Nephron (organoid): ENCODE measurements around the gene ATXN7L1.
A peak's percentile ranks its signal among the peaks of the same experiment; 100 is the strongest.

Experiments used
- H3K27ac Mint-ChIP-seq, 3 experiments: 2 replicates each; pipeline ENCODE4 v1.8.0; 2020; ENCODE audit warnings: mixed read lengths in 3 of 3, mild to moderate bottlenecking in 2 of 3, moderate library complexity in 1 of 3
- H3K27me3 Mint-ChIP-seq: 2 replicates; pipeline ENCODE4 v1.8.0; 2021; ENCODE audit warnings: low read depth, mild to moderate bottlenecking, moderate library complexity, mixed read lengths
- H3K36me3 Mint-ChIP-seq: 2 replicates; pipeline ENCODE4 v1.8.0; 2020; ENCODE audit warnings: low read depth, mixed read lengths
- H3K4me1 Mint-ChIP-seq: 2 replicates; pipeline ENCODE4 v1.8.0; 2020; ENCODE audit warnings: mixed read lengths
- H3K4me3 Mint-ChIP-seq, 3 experiments: 2 replicates each; pipeline ENCODE4 v1.8.0; 2020; ENCODE audit warnings: mild to moderate bottlenecking in 3 of 3, mixed read lengths in 3 of 3, moderate library complexity in 2 of 3
- H3K9me3 Mint-ChIP-seq: 2 replicates; pipeline ENCODE4 v1.8.0; 2020; ENCODE audit warnings: mixed read lengths
- TF ChIP-seq, protein P1 (sequence below), 3 experiments: fragments of 200-600 bp; sonication (generic); IDR thresholded peaks; one replicate each; pipeline ENCODE4 v1.5.0; 2021; ENCODE audit warnings: antibody characterized with exemption in 3 of 3; ENCODE audit not compliant: unreplicated experiment in 3 of 3

ATXN7L1 gene

GRCh38 chr7:105585850-105586500, 290.4 kb downstream of the ATXN7L1 start:
- no peak overlapping the region for H3K4me3 Mint-ChIP-seq
- H3K27ac Mint-ChIP-seq: no peak overlapping the region
- peaks cover 4% of the 10 kb centered on the region for H3K27me3 Mint-ChIP-seq
- TF ChIP-seq, protein P1, sequence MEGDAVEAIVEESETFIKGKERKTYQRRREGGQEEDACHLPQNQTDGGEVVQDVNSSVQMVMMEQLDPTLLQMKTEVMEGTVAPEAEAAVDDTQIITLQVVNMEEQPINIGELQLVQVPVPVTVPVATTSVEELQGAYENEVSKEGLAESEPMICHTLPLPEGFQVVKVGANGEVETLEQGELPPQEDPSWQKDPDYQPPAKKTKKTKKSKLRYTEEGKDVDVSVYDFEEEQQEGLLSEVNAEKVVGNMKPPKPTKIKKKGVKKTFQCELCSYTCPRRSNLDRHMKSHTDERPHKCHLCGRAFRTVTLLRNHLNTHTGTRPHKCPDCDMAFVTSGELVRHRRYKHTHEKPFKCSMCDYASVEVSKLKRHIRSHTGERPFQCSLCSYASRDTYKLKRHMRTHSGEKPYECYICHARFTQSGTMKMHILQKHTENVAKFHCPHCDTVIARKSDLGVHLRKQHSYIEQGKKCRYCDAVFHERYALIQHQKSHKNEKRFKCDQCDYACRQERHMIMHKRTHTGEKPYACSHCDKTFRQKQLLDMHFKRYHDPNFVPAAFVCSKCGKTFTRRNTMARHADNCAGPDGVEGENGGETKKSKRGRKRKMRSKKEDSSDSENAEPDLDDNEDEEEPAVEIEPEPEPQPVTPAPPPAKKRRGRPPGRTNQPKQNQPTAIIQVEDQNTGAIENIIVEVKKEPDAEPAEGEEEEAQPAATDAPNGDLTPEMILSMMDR (IDR thresholded peaks at IDR 0.05; ENCODE audit: unreplicated experiment in 3 of 3): no peak
- H3K36me3 Mint-ChIP-seq: peaks cover 9% of the 10 kb centered on the region
- H3K4me1 Mint-ChIP-seq: no peaks in the 10 kb centered on the region
- peaks cover 14% of the 10 kb centered on the region for H3K9me3 Mint-ChIP-seq

DNA sequence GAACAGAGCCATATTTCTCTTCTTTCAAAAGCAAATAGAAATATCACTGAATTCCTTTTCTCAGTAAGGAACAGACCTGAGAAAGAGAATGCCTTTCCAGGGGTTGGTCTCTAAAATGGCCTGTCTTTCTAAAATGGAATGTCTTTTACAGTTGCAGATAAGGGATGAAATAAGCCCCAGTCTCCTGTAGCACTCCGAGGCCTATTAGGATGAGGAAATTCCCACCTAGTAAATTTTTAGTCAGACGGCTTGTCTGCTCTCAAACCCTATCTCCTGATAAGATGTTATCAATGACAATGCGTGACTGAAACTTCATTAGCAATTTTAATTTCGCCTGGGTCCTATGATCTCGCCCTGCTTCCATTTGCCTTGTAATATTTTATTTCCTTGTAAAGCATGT, 292.2 kb downstream of the ATXN7L1 start:
- Mint-ChIP-seq H3K4me1 (no peaks in the 10 kb centered on the region), H3K27me3 (peaks cover 4% of the 10 kb centered on the region), H3K27ac (no peak overlapping the region), H3K36me3 (peaks cover 9% of the 10 kb centered on the region), H3K4me3 (no peak overlapping the region), H3K9me3 (peaks cover 14% of the 10 kb centered on the region)
- TF ChIP-seq, protein P1 (IDR thresholded peaks at IDR 0.05; ENCODE audit: unreplicated experiment in 3 of 3): no peak

DNA sequence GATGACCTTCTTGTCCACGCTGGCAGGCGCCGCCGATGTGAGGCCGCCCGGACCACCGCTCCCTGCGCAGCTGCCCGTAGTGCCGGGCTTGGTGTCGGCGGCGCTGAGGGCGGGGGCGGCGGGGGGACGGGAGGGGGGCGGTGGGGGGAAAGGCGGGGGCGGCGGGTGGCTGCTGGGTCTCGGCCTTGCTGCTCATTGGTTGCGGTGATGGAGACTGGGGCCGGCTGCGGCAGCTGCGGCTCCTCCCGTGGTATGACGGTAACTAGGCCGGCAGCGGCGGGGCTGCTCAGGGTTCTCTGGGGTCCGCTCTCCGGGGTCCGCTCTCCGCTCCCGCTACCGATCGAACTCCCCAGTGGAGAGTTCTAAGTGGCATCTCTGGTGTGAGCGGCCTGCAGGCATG, 293.3 kb downstream of the ATXN7L1 start:
- TF ChIP-seq, protein P1 (IDR thresholded peaks at IDR 0.05; ENCODE audit: unreplicated experiment in 3 of 3): no peak
- peaks cover 4% of the 10 kb centered on the region for H3K27me3 Mint-ChIP-seq
- no peak overlapping the region for H3K27ac Mint-ChIP-seq
- H3K4me3 Mint-ChIP-seq: no peak overlapping the region
- H3K9me3 Mint-ChIP-seq: peaks cover 14% of the 10 kb centered on the region
- H3K36me3 Mint-ChIP-seq: peaks cover 9% of the 10 kb centered on the region
- no peaks in the 10 kb centered on the region for H3K4me1 Mint-ChIP-seq

DNA sequence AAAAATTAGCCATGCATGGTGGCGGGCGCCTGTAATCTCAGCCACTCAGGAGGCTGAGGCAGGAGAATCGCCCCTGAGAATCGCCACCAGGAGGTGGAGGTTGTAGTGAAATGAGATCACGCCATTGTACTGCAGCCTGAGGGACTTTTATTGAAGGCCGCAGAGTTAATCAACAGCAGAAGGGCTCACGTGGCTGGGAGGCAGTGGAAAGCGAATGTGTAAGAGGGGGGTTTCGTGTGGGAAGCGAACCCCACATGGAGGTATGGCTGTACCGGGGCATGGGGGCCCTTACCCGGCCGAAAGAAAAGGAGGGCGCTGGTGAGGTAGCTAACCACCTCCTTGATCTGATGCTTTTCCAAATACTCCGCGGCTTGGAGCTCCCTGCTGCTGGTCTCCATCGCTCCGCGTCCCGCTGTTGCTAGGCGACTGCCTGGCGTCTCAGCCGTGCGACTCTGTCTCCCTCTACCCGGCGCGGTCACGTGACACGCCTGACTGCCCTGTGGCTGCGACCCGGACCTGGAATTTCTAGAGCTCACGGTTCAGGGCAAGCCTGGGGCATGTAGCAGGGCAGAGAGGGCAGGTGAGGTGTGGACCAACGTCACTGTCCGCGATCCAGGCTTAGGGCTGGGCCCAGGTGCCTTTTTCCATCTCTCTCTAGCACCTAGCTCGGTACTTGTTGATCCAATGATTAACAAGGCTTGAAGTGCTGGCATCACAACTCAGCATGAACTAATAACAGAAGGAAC, 295.2 kb downstream of the ATXN7L1 start, which contains the start of gene EFCAB10:
EFCAB10 (minus strand) TSS at position 428 of the 746 bp plus-strand sequence; CDS start at position 398, 30 bp downstream.
- peaks cover 14% of the 10 kb centered on the region for H3K9me3 Mint-ChIP-seq
- TF ChIP-seq, protein P1 (IDR thresholded peaks at IDR 0.05; ENCODE audit: unreplicated experiment in 3 of 3): no peak
- no peaks in the 10 kb centered on the region for H3K27me3 Mint-ChIP-seq
- peak within 1 kb of the TSS in 1 of 3 experiments; percentile 63 for H3K27ac Mint-ChIP-seq
- peak within 1 kb of the TSS; percentile 78 to 84 (median 79) for H3K4me3 Mint-ChIP-seq
- peaks cover 9% of the 10 kb centered on the region for H3K36me3 Mint-ChIP-seq
- peaks cover 6% of the 10 kb centered on the region for H3K4me1 Mint-ChIP-seq

- H3K9me3 Mint-ChIP-seq: peaks cover 14% of the 10 kb centered on the region
- H3K36me3 Mint-ChIP-seq: peaks cover 9% of the 10 kb centered on the region
- H3K27ac Mint-ChIP-seq: no peak overlapping the region
- H3K4me1 Mint-ChIP-seq: peaks cover 6% of the 10 kb centered on the region
- H3K27me3 Mint-ChIP-seq: no peaks in the 10 kb centered on the region
- TF ChIP-seq, protein P1 (IDR thresholded peaks at IDR 0.05; ENCODE audit: unreplicated experiment in 3 of 3): no peak
- H3K4me3 Mint-ChIP-seq: peak overlapping the region in 1 of 3 experiments; percentile 84
These were observed 296.2 kb downstream of the ATXN7L1 start for GRCh38 chr7:105580022-105580740.
